Adrenal gland (tissue), 5 donors: ENCODE data around the gene MRPL36.

Source experiments
- POLR2A ChIP-seq, 2 donors: fragments of 450-650 bp; IDR thresholded peaks; one replicate each; pipeline ENCODE4 v1.6.1; 2017; ENCODE audit warnings: antibody characterized with exemption in 2 of 2, mild to moderate bottlenecking in 2 of 2, moderate library complexity in 1 of 2
- TF ChIP-seq, protein P1 (sequence below), 6 experiments: fragments of 450-650 bp in 4 of 6; fragments of 200-600 bp in 2 of 6; sonication (generic) in 1 of 6; IDR thresholded peaks; 1 replicate in 5 of 6; 2 replicates in 1 of 6; pipeline versions ENCODE4 v1.5.1 to v1.8.0; 2016 to 2021; ENCODE audit warnings: antibody characterized with exemption in 6 of 6, mild to moderate bottlenecking in 2 of 6, moderate library complexity in 1 of 6
- donor health status: DM: no; HTN: no; CAD: no.

GRCh38 chr5:1782385-1783215, 17.0 kb downstream of the MRPL36 start:
- TF ChIP-seq, protein P1, sequence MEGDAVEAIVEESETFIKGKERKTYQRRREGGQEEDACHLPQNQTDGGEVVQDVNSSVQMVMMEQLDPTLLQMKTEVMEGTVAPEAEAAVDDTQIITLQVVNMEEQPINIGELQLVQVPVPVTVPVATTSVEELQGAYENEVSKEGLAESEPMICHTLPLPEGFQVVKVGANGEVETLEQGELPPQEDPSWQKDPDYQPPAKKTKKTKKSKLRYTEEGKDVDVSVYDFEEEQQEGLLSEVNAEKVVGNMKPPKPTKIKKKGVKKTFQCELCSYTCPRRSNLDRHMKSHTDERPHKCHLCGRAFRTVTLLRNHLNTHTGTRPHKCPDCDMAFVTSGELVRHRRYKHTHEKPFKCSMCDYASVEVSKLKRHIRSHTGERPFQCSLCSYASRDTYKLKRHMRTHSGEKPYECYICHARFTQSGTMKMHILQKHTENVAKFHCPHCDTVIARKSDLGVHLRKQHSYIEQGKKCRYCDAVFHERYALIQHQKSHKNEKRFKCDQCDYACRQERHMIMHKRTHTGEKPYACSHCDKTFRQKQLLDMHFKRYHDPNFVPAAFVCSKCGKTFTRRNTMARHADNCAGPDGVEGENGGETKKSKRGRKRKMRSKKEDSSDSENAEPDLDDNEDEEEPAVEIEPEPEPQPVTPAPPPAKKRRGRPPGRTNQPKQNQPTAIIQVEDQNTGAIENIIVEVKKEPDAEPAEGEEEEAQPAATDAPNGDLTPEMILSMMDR (IDR thresholded peaks at IDR 0.05): no peak
- TF ChIP-seq POLR2A (IDR thresholded peaks at IDR 0.05): no peak
